Activated CD8-positive, alpha-beta memory T cell treated with anti-CD3 and anti-CD28 coated beads for 48 hours (primary cell): Measurements from ENCODE around the gene ERBB4.

Experiments used
- DNase-seq, 3 experiments: peaks; one replicate each; pipeline ENCODE4 v3.0.0-alpha.2; 2020; ENCODE audit warnings: low read depth in 2 of 3, low spot score in 2 of 3

Gene ERBB4

GRCh38 chr2:211439011-211439410 is 1099.6 kb downstream of the ERBB4 start:
- DNase-seq = no peak

GRCh38 chr2:211437396-211437795 is 1101.2 kb downstream of the ERBB4 start:
- no peak for DNase-seq

- no peak for DNase-seq
Observed at GRCh38 chr2:211436182-211436581, 1102.4 kb downstream of the ERBB4 start.

- no peak for DNase-seq
Observed at GRCh38 chr2:211435331-211435730, 1103.3 kb downstream of the ERBB4 start.

GRCh38 chr2:211434773-211435172 is 1103.8 kb downstream of the ERBB4 start:
- DNase-seq = no peak

GRCh38 chr2:211429256-211429920 is 1109.2 kb downstream of the ERBB4 start:
- DNase-seq = no peak

GRCh38 chr2:211426240-211426639 is 1112.4 kb downstream of the ERBB4 start:
- DNase-seq = no peak

GRCh38 chr2:211423018-211423417 is 1115.6 kb downstream of the ERBB4 start:
- DNase-seq = no peak

GRCh38 chr2:211417544-211417943 is 1121.1 kb downstream of the ERBB4 start:
- no peak for DNase-seq

GRCh38 chr2:211416373-211416772 is 1122.2 kb downstream of the ERBB4 start:
- no peak for DNase-seq

- DNase-seq = no peak
Observed at GRCh38 chr2:211413746-211414145, 1124.9 kb downstream of the ERBB4 start.

GRCh38 chr2:211408483-211408891 is 1130.1 kb downstream of the ERBB4 start:
- no peak for DNase-seq

GRCh38 chr2:211407076-211407475 is 1131.5 kb downstream of the ERBB4 start:
- no peak for DNase-seq

- DNase-seq = no peak
Observed at GRCh38 chr2:211405036-211405435, 1133.6 kb downstream of the ERBB4 start.

GRCh38 chr2:211404098-211404497 is 1134.5 kb downstream of the ERBB4 start:
- DNase-seq = no peak

GRCh38 chr2:211401328-211401727 is 1137.3 kb downstream of the ERBB4 start:
- no peak for DNase-seq

- no peak for DNase-seq
Observed at GRCh38 chr2:211397764-211398163, 1140.8 kb downstream of the ERBB4 start.

- no peak for DNase-seq
Observed at GRCh38 chr2:211396815-211397214, 1141.8 kb downstream of the ERBB4 start.

GRCh38 chr2:211391189-211391567 is 1147.4 kb downstream of the ERBB4 start:
- no peak for DNase-seq

GRCh38 chr2:211390536-211391188 is 1147.9 kb downstream of the ERBB4 start:
- no peak for DNase-seq

GRCh38 chr2:211387734-211388133 is 1150.9 kb downstream of the ERBB4 start:
- no peak for DNase-seq

GRCh38 chr2:211380041-211380440 is 1158.6 kb downstream of the ERBB4 start:
- DNase-seq = no peak

- DNase-seq = no peak
Observed at GRCh38 chr2:211376410-211376809, 1162.2 kb downstream of the ERBB4 start.
